Fibroblast of lung (primary cell): ENCODE measurements around the gene TBC1D8. TPM values are rescaled to one million over a fixed set of nuclear protein-coding genes. Genes with fewer than 3 reads are reported as not detected.

ENCODE experiments used
- DNase-seq, 2 donors: peaks; one replicate each; pipeline versions ENCODE4 v3.0.0 to v3.0.0-alpha.2; 2010; ENCODE audit warnings: low read depth in 2 of 2
- H2AFZ ChIP-seq: 2 replicates; pipeline ENCODE4 v1.5.1; 2012; ENCODE audit warnings: low read length, control low read depth, inconsistent platforms
- H3K27ac ChIP-seq: 2 replicates; pipeline ENCODE4 v1.5.1; 2011; ENCODE audit warnings: low read length, control low read depth; ENCODE audit not compliant: insufficient read depth
- H3K27me3 ChIP-seq: 2 replicates; pipeline ENCODE4 v1.5.1; 2011; ENCODE audit warnings: mild to moderate bottlenecking, low read length; ENCODE audit not compliant: control insufficient read depth, insufficient read depth
- H3K36me3 ChIP-seq: 2 replicates; pipeline ENCODE4 v1.5.1; 2011; ENCODE audit warnings: low read length; ENCODE audit not compliant: control insufficient read depth, insufficient read depth
- H3K4me1 ChIP-seq: 2 replicates; pipeline ENCODE4 v1.5.1; 2011; ENCODE audit warnings: low read length; ENCODE audit not compliant: control insufficient read depth, insufficient read depth; ENCODE audit errors: extremely low read depth
- H3K4me2 ChIP-seq: 2 replicates; pipeline ENCODE4 v1.5.1; 2011; ENCODE audit warnings: low read length, control low read depth; ENCODE audit not compliant: insufficient read depth; ENCODE audit errors: extremely low read depth
- H3K4me3 ChIP-seq, 4 experiments: fragments of 200-600 bp in 1 of 4; sonication (generic) in 1 of 4; replicated peaks in 1 of 4; 2 replicates each; pipeline ENCODE4 v1.5.1; 2011 to 2016; ENCODE audit warnings: low read length in 4 of 4, low read depth in 3 of 4, mild to moderate bottlenecking in 3 of 4, control low read depth in 2 of 4, inconsistent platforms in 1 of 4, mixed read lengths in 1 of 4; ENCODE audit not compliant: insufficient read depth in 1 of 4; ENCODE audit errors: control extremely low read depth in 1 of 4
- H3K79me2 ChIP-seq: 2 replicates; pipeline ENCODE4 v1.5.1; 2012; ENCODE audit warnings: mild to moderate bottlenecking, low read length, inconsistent platforms; ENCODE audit not compliant: control insufficient read depth, insufficient read depth
- H3K9ac ChIP-seq: 2 replicates; pipeline ENCODE4 v1.5.1; 2011; ENCODE audit warnings: mild to moderate bottlenecking, low read length, control low read depth; ENCODE audit not compliant: insufficient read depth
- H3K9me3 ChIP-seq: 2 replicates; pipeline ENCODE4 v1.5.1; 2012; ENCODE audit warnings: low read depth, low read length; ENCODE audit not compliant: control insufficient read depth, insufficient read depth
- H4K20me1 ChIP-seq: 2 replicates; pipeline ENCODE4 v1.5.1; 2011; ENCODE audit warnings: low read length; ENCODE audit not compliant: control insufficient read depth, insufficient read depth; ENCODE audit errors: extremely low read depth
- CTCF ChIP-seq, 2 donors: IDR thresholded peaks in 1 of 2; conservative IDR thresholded peaks in 1 of 2; 1 replicate in 1 of 2; 2 replicates in 1 of 2; pipeline ENCODE4 v1.5.1; 2011 to 2012; ENCODE audit warnings: low read length in 2 of 2, control low read depth in 1 of 2, inconsistent platforms in 1 of 2, low read depth in 1 of 2, mild to moderate bottlenecking in 1 of 2
- EZH2 ChIP-seq: IDR thresholded peaks from 2 replicates; pipeline ENCODE4 v1.5.1; 2012; ENCODE audit warnings: low read length, control low read depth, mild to moderate bottlenecking; ENCODE audit errors: missing control alignments
- polyA plus RNA-seq, 2 donors: library from polyadenylated mRNA; depleted of rRNA in 1 of 2; stranded (reverse) in 1 of 2; unstranded in 1 of 2; fragments of >200 nt; gene quantifications; 2 replicates each; pipeline ENCODE4 v1.2.1, GENCODE V29; 2011 to 2012; ENCODE audit warnings: missing spikeins in 1 of 2
- total RNA-seq: library from RNA; depleted of rRNA; stranded (reverse); fragments of >200 nt; gene quantifications from 2 replicates; pipeline ENCODE4 v1.2.1, GENCODE V29; 2014

TBC1D8 gene
- total and polyA plus RNA-seq, 2 donors (not counting 1 experiment from before 2014, with no cell fraction given), result 3.8 to 5.4 TPM

GRCh38 chr2:101193033-101193626 lies 41.9 kb upstream of the TBC1D8 start:
- Histone ChIP-seq H3K27ac (no peak overlapping the region), H3K9me3 (no peaks in the 10 kb centered on the region), H3K4me1 (no peaks in the 10 kb centered on the region), H2AFZ (no peak overlapping the region), H3K9ac (no peak overlapping the region), H4K20me1 (no peaks in the 10 kb centered on the region), H3K79me2 (no peaks in the 10 kb centered on the region), H3K4me3 (no peak overlapping the region), H3K4me2 (no peak overlapping the region), H3K36me3 (no peaks in the 10 kb centered on the region), H3K27me3 (peaks cover 6% of the 10 kb centered on the region)
- TF ChIP-seq EZH2 (no peak), CTCF (conservative IDR thresholded peaks at IDR 0.05 in 1 of 2, IDR thresholded peaks at IDR 0.05 in 1 of 2; ENCODE audit: low read depth in 1 of 2, low read length in 2 of 2) (no peak)
- no peak for DNase-seq

GRCh38 chr2:101190747-101191516 lies 39.8 kb upstream of the TBC1D8 start:
- H3K4me3 ChIP-seq, result no peak overlapping the region
- no peak overlapping the region for H3K27ac ChIP-seq
- H3K9ac ChIP-seq, result no peak overlapping the region
- peaks cover 6% of the 10 kb centered on the region for H3K27me3 ChIP-seq
- TF ChIP-seq CTCF (conservative IDR thresholded peaks at IDR 0.05 in 1 of 2, IDR thresholded peaks at IDR 0.05 in 1 of 2; ENCODE audit: low read depth in 1 of 2, low read length in 2 of 2) (no peak), EZH2 (no peak)
- H3K9me3 ChIP-seq, result no peaks in the 10 kb centered on the region
- no peaks in the 10 kb centered on the region for H4K20me1 ChIP-seq
- no peaks in the 10 kb centered on the region for H3K79me2 ChIP-seq
- H3K36me3 ChIP-seq, result no peaks in the 10 kb centered on the region
- no peak overlapping the region for H2AFZ ChIP-seq
- no peaks in the 10 kb centered on the region for H3K4me1 ChIP-seq
- DNase-seq, result peak in 1 of 2 donors; percentile 25
- H3K4me2 ChIP-seq, result no peak overlapping the region

- no peaks in the 10 kb centered on the region for H3K9me3 ChIP-seq
- H3K27me3 ChIP-seq, result peaks cover 6% of the 10 kb centered on the region
- peak; percentile 26 to 55 for DNase-seq
- H3K4me3 ChIP-seq, result no peak overlapping the region
- no peaks in the 10 kb centered on the region for H3K36me3 ChIP-seq
- H4K20me1 ChIP-seq, result no peaks in the 10 kb centered on the region
- H2AFZ ChIP-seq, result no peak overlapping the region
- H3K27ac ChIP-seq, result no peak overlapping the region
- no peak for TF ChIP-seq EZH2
- TF ChIP-seq CTCF (conservative IDR thresholded peaks at IDR 0.05 in 1 of 2, IDR thresholded peaks at IDR 0.05 in 1 of 2; ENCODE audit: low read depth in 1 of 2, low read length in 2 of 2), result peak; percentile 67 to 74
- H3K79me2 ChIP-seq, result no peaks in the 10 kb centered on the region
- no peak overlapping the region for H3K4me2 ChIP-seq
- H3K4me1 ChIP-seq, result no peaks in the 10 kb centered on the region
- H3K9ac ChIP-seq, result no peak overlapping the region
These were observed 37.7 kb upstream of the TBC1D8 start for GRCh38 chr2:101188683-101189405.
